GM15510 (cell line): ENCODE results near the gene BAG1.

ENCODE experiments used
- POLR2A ChIP-seq: IDR thresholded peaks from 3 replicates; pipeline ENCODE4 v1.6.1; 2011; ENCODE audit warnings: borderline replicate concordance; ENCODE audit not compliant: insufficient read length; ENCODE audit errors: extremely low read depth

The BAG1 gene

GRCh38 chr9:33264473-33265177 is at the start of gene BAG1, which contains the start of gene CHMP5:
Gene BAG1 (minus strand): TSS chr9:33264708.
Gene CHMP5 (plus strand): TSS chr9:33265049. CDS start chr9:33265079, 30 bp downstream.
- TF ChIP-seq POLR2A = peak; percentile 53

GRCh38 chr9:33311953-33312352 is 47.4 kb upstream of the BAG1 start:
- no peak for TF ChIP-seq POLR2A

GRCh38 chr9:33310748-33311147 is 46.2 kb upstream of the BAG1 start:
- no peak for TF ChIP-seq POLR2A

GRCh38 chr9:33309903-33310302 is 45.4 kb upstream of the BAG1 start:
- TF ChIP-seq POLR2A = no peak

GRCh38 chr9:33307067-33307466 is 42.6 kb upstream of the BAG1 start:
- no peak for TF ChIP-seq POLR2A

GRCh38 chr9:33306037-33306436 is 41.5 kb upstream of the BAG1 start:
- TF ChIP-seq POLR2A = no peak

- TF ChIP-seq POLR2A = no peak
These were observed 39.9 kb upstream of the BAG1 start for GRCh38 chr9:33304362-33304761.

- no peak for TF ChIP-seq POLR2A
These were observed 36.0 kb upstream of the BAG1 start for GRCh38 chr9:33300546-33300945.

- no peak for TF ChIP-seq POLR2A
These were observed 32.9 kb upstream of the BAG1 start for GRCh38 chr9:33297432-33297831.

GRCh38 chr9:33295571-33295970 is 31.1 kb upstream of the BAG1 start:
- TF ChIP-seq POLR2A = no peak

GRCh38 chr9:33294670-33295432 is 30.3 kb upstream of the BAG1 start:
- no peak for TF ChIP-seq POLR2A

GRCh38 chr9:33293782-33294181 is 29.3 kb upstream of the BAG1 start:
- no peak for TF ChIP-seq POLR2A

GRCh38 chr9:33291901-33292300 is 27.4 kb upstream of the BAG1 start:
- TF ChIP-seq POLR2A = no peak

- no peak for TF ChIP-seq POLR2A
These were observed 26.5 kb upstream of the BAG1 start for GRCh38 chr9:33291031-33291397.

GRCh38 chr9:33290247-33291030 is 25.9 kb upstream of the BAG1 start, which contains the start of gene NFX1:
Gene NFX1 (plus strand): TSS chr9:33290516. CDS start chr9:33290573, 57 bp downstream.
- peak; percentile 93 for TF ChIP-seq POLR2A
